SU-DHL-6 (cell line): ENCODE data around the gene TBC1D19.

Experiments used
- CTCF ChIP-seq: fragments of 200-600 bp; sonication (generic); IDR thresholded peaks from one replicate; pipeline ENCODE4 v1.5.1; 2017; ENCODE audit warnings: antibody characterized with exemption, mild to moderate bottlenecking, low read length, moderate library complexity; ENCODE audit not compliant: insufficient read depth, poor library complexity, severe bottlenecking
- EZH2phosphoT487 ChIP-seq: fragments of 200-600 bp; sonication (generic), shearing (Covaris generic); conservative IDR thresholded peaks from 2 replicates; pipeline ENCODE4 v1.6.1; 2018; ENCODE audit warnings: mild to moderate bottlenecking, antibody characterized with exemption, low read length, moderate library complexity, mixed read lengths

GRCh38 chr4:26729027-26729426 lies 145.1 kb downstream of the TBC1D19 start:
- TF ChIP-seq CTCF: no peak
- TF ChIP-seq EZH2phosphoT487: no peak
